WERI-Rb-1 (cell line): Measurements from ENCODE around the gene FBXW11.

Source experiments
- DNase-seq: peaks from one replicate; pipeline ENCODE4 v3.0.0-alpha.2; 2020
- H3K27ac ChIP-seq: fragments of 250-450 bp; sonication (Bioruptor Pico); 2 replicates; pipeline ENCODE4 v1.5.1; 2020; ENCODE audit warnings: mild to moderate bottlenecking, moderate library complexity
- H3K27me3 ChIP-seq: fragments of 250-450 bp; sonication (Bioruptor Pico); 2 replicates; pipeline ENCODE4 v1.5.1; 2021; ENCODE audit warnings: mild to moderate bottlenecking, low read depth, moderate library complexity; ENCODE audit not compliant: insufficient read depth, severe bottlenecking
- H3K36me3 ChIP-seq: fragments of 250-450 bp; sonication (Bioruptor Pico); 2 replicates; pipeline ENCODE4 v1.5.1; 2020; ENCODE audit warnings: mild to moderate bottlenecking, moderate library complexity
- H3K4me3 ChIP-seq: 2 replicates; pipeline ENCODE4 v1.5.1; 2011; ENCODE audit warnings: low read depth, mild to moderate bottlenecking, control low read depth, low read length
- H3K9me3 ChIP-seq: fragments of 250-450 bp; sonication (Bioruptor Pico); 2 replicates; pipeline ENCODE4 v1.5.1; 2021; ENCODE audit warnings: mild to moderate bottlenecking, moderate library complexity; ENCODE audit not compliant: severe bottlenecking
- TF ChIP-seq, protein P1 (sequence below): IDR thresholded peaks from 2 replicates; pipeline ENCODE4 v1.5.1; 2011; ENCODE audit warnings: low read depth, mild to moderate bottlenecking, control low read depth, inconsistent platforms, low read length

The FBXW11 gene

DNA sequence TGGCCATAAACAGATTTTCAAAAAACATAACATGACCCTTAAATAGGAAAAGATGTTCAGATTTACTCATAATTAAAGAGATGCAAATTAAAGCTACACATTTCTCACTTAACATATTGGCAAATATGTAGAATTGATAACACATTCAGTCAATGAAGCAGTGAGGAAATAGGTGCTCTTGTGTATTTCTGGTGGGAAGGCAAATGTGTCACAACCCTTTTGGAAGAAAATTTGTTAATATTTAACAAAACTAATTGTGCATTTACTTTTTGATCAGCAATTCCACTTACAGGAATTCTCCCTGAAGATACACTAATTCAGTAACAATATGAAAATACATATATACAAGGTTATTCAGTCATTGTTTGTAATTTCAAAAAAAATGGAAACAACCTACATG lies 68.1 kb downstream of the FBXW11 start:
- no peak for DNase-seq
- no peaks in the 10 kb centered on the region for H3K9me3 ChIP-seq
- no peak overlapping the region for H3K27ac ChIP-seq
- no peaks in the 10 kb centered on the region for H3K27me3 ChIP-seq
- TF ChIP-seq, protein P1, sequence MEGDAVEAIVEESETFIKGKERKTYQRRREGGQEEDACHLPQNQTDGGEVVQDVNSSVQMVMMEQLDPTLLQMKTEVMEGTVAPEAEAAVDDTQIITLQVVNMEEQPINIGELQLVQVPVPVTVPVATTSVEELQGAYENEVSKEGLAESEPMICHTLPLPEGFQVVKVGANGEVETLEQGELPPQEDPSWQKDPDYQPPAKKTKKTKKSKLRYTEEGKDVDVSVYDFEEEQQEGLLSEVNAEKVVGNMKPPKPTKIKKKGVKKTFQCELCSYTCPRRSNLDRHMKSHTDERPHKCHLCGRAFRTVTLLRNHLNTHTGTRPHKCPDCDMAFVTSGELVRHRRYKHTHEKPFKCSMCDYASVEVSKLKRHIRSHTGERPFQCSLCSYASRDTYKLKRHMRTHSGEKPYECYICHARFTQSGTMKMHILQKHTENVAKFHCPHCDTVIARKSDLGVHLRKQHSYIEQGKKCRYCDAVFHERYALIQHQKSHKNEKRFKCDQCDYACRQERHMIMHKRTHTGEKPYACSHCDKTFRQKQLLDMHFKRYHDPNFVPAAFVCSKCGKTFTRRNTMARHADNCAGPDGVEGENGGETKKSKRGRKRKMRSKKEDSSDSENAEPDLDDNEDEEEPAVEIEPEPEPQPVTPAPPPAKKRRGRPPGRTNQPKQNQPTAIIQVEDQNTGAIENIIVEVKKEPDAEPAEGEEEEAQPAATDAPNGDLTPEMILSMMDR = no peak
- H3K36me3 ChIP-seq = no peaks in the 10 kb centered on the region; the same call in 1 of the 2 replicates
- H3K4me3 ChIP-seq = no peak overlapping the region

DNA sequence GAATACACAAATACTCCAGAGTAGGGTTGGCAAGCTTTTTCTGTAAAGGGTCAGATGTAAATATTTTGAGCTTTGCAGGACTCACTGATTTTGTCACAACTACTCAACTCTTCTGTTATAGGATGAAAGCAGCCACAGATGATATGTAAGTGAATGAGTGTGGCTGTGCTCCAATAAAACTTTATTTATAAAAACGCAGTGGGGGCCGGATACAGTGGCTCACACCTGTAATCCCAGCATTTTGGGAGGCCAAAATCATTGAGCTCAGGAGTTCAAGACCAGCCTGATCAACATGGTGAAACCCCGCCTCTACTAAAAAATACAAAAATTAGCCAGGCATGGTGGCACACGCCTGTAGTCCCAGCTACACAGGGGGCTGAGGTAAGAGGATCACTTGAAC lies 69.1 kb downstream of the FBXW11 start:
- no peak overlapping the region for H3K27ac ChIP-seq
- DNase-seq = no peak
- H3K27me3 ChIP-seq = no peaks in the 10 kb centered on the region
- H3K4me3 ChIP-seq = no peak overlapping the region
- TF ChIP-seq, protein P1 = no peak
- H3K36me3 ChIP-seq = no peaks in the 10 kb centered on the region; the same call in 1 of the 2 replicates
- no peaks in the 10 kb centered on the region for H3K9me3 ChIP-seq

DNA sequence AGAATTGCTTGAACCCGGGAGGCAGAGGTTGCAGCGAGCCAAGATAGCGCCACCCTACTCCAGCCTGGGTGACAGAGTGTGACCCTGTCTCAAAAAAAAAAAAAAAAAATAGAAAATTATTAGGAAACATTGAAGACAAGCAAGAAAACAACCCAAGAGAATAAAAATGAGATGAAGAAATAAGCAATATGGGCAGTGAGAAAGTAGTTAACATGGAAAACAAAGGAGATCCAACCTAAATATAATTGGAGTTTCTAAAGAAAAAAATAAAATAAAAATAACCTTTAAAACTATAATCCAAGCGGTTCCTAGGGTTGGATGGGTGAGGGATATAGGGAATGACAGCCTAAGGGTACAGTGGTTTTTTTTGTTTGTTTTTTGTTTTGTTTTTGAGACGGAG lies 71.9 kb downstream of the FBXW11 start:
- Histone ChIP-seq H3K4me3 (no peak overlapping the region), H3K27ac (no peak overlapping the region), H3K9me3 (no peaks in the 10 kb centered on the region), H3K27me3 (no peaks in the 10 kb centered on the region), H3K36me3 (no peaks in the 10 kb centered on the region; the same call in none of the 2 replicates)
- TF ChIP-seq, protein P1 = no peak
- no peak for DNase-seq

DNA sequence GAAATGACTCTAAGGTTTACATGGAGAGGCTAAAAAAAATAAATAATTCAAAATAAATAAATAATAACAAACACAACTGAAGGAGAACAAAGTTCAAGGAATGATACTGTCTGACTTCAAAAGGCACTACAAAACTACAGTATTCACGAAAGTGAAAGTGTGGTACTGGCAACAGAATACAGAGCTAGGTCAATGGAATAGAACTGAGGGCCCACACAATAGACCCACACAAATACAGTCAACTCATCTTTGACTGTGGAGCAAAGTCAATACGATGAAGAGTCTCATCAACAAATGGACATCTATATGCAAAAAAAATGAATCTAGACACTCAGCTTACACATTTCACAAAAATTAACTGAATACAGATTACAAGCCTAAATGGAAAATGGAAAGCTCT lies 75.3 kb downstream of the FBXW11 start:
- H3K27me3 ChIP-seq = no peaks in the 10 kb centered on the region
- no peak overlapping the region for H3K4me3 ChIP-seq
- no peaks in the 10 kb centered on the region for H3K9me3 ChIP-seq
- no peaks in the 10 kb centered on the region; the same call in none of the 2 replicates for H3K36me3 ChIP-seq
- DNase-seq = no peak
- H3K27ac ChIP-seq = no peak overlapping the region
- TF ChIP-seq, protein P1 = no peak

DNA sequence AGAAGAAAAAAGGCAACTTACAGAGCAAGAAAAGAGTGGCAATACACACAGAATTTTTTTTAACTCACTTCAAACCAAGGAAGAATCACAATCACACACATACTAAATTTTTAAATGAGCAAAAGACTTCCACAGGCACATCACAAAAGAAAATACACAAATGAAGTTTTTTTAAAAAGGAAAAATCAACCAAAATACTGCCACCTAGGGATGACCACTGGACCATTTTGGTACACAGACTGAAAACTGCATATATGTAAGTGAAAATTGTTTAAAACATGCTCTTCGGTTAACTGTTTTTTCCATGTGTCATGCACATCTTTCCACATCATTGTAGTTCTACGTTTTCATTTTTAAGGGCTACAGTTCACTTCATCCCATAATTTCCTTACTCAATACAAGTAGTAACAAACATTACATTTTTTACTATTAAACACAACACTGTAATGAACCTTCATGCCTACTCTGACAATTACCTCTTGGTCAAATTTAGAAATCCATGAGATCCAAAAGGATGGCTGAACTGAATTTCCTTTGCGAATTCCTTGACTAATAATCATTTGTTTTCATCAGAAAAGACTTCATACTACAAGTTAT lies 79.0 kb downstream of the FBXW11 start:
- Histone ChIP-seq H3K27ac (no peak overlapping the region), H3K27me3 (no peaks in the 10 kb centered on the region), H3K9me3 (no peaks in the 10 kb centered on the region), H3K36me3 (no peaks in the 10 kb centered on the region; the same call in 1 of the 2 replicates), H3K4me3 (no peak overlapping the region)
- DNase-seq = no peak
- TF ChIP-seq, protein P1 = 0 out of 2 replicates have a peak, but pooled peaks have one; percentile 18

DNA sequence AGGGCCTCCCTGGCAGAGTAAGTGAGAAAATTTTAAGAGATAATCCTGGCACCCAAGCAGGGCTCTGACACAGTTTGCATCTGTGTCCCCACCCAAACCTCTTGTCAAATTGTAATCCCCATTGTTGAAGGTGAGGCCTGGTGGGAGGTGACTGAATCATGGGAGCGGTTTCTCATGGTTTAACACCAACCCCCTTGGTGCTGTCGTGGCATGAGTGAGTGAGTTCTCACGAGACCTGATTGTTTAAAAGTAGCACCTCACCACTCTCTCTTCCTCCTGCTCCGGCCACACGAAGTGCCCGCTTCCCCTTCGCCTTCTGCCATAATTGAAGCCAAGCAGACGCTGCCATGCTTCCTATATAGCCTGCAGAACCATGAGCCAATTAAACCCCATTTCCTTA lies 80.1 kb downstream of the FBXW11 start:
- Histone ChIP-seq H3K27ac (no peak overlapping the region), H3K9me3 (no peaks in the 10 kb centered on the region), H3K4me3 (no peak overlapping the region), H3K36me3 (no peaks in the 10 kb centered on the region), H3K27me3 (no peaks in the 10 kb centered on the region)
- no peak for DNase-seq
- TF ChIP-seq, protein P1 = no peak
